Caco-2 (cell line): ENCODE results near the gene SYT6. TPM values are rescaled to one million over a fixed set of nuclear protein-coding genes. Genes with fewer than 3 reads are reported as not detected.

Experiments used
- BruUV-seq: library from RNA; stranded (reverse); fragments of 400-500 nt; replicated peaks from 2 replicates; lab custom pipeline; 2021; lab: Mats Ljungman, UMichigan
- CTCF ChIA-PET: fragments of 300-600 bp; sonication (Branson Sonifier 250); formaldehyde crosslinking; loops from one replicate; lab custom pipeline; 2022; ENCODE audit warnings: antibody characterized with exemption; lab: Charles Lee
- POLR2A ChIA-PET: fragments of 300-600 bp; sonication (Branson Sonifier 250); formaldehyde crosslinking; loops from one replicate; lab custom pipeline; 2022; ENCODE audit warnings: antibody characterized with exemption; lab: Charles Lee
- DNase-seq, 2 experiments: peaks; one replicate each; pipeline versions ENCODE4 v3.0.0 to v3.0.0-alpha.2; 2020 to 2022
- H3K27me3 ChIP-seq: replicated peaks from 2 replicates; pipeline ENCODE4 v1.6.0; 2011; ENCODE audit warnings: low read length; ENCODE audit not compliant: control insufficient read depth, insufficient read depth
- H3K36me3 ChIP-seq: 2 replicates; pipeline ENCODE4 v1.5.1; 2011; ENCODE audit warnings: low read length; ENCODE audit not compliant: control insufficient read depth, insufficient read depth
- H3K4me1 ChIP-seq: fragments of 250-450 bp; sonication (Bioruptor Pico); 2 replicates; pipeline ENCODE4 v1.5.1; 2020; ENCODE audit warnings: mild to moderate bottlenecking
- H3K4me3 ChIP-seq: 2 replicates; pipeline ENCODE4 v1.5.1; 2011; ENCODE audit warnings: low read depth, mild to moderate bottlenecking, control low read depth, low read length
- H3K9me3 ChIP-seq: fragments of 250-450 bp; sonication (Bioruptor Pico); 2 replicates; pipeline ENCODE4 v1.5.1; 2020; ENCODE audit warnings: mild to moderate bottlenecking, moderate library complexity
- H3K27ac Mint-ChIP-seq: one replicate; pipeline ENCODE4 v1.8.0; 2022; ENCODE audit warnings: mixed read lengths; ENCODE audit not compliant: unreplicated experiment
- H3K27me3 Mint-ChIP-seq: one replicate; pipeline ENCODE4 v1.8.0; 2022; ENCODE audit warnings: mixed read lengths; ENCODE audit not compliant: insufficient read depth, unreplicated experiment
- H3K36me3 Mint-ChIP-seq: one replicate; pipeline ENCODE4 v1.8.0; 2022; ENCODE audit warnings: mild to moderate bottlenecking, mixed read lengths; ENCODE audit not compliant: insufficient read depth, unreplicated experiment
- H3K4me1 Mint-ChIP-seq: one replicate; pipeline ENCODE4 v1.8.0; 2022; ENCODE audit warnings: low read depth, mixed read lengths; ENCODE audit not compliant: unreplicated experiment
- H3K4me3 Mint-ChIP-seq: one replicate; pipeline ENCODE4 v1.8.0; 2022; ENCODE audit warnings: mild to moderate bottlenecking, moderate library complexity, mixed read lengths; ENCODE audit not compliant: unreplicated experiment
- H3K9me3 Mint-ChIP-seq: one replicate; pipeline ENCODE4 v1.8.0; 2022; ENCODE audit warnings: mixed read lengths; ENCODE audit not compliant: unreplicated experiment
- CTCF ChIP-seq, 2 experiments: fragments of 200-600 bp in 1 of 2; IDR thresholded peaks; 1 replicate in 1 of 2; 2 replicates in 1 of 2; pipeline versions ENCODE4 v1.5.1 to v1.8.0; 2011 to 2022; ENCODE audit warnings: antibody characterized with exemption in 1 of 2, control low read depth in 1 of 2, inconsistent platforms in 1 of 2, low read depth in 1 of 2, low read length in 1 of 2, mild to moderate bottlenecking in 1 of 2, moderate library complexity in 1 of 2; ENCODE audit not compliant: insufficient read depth in 1 of 2, severe bottlenecking in 1 of 2, unreplicated experiment in 1 of 2
- intact Hi-C: fragments of 100-400 bp; cut with micrococcal nuclease; formaldehyde crosslinking; loops from one replicate; pipeline ENCODE4 v1.10.0; 2022; ENCODE audit not compliant: unreplicated experiment
- total RNA-seq: library from RNA; stranded (reverse); gene quantifications from 2 replicates; pipeline ENCODE4 v1.2.3, GENCODE V29; 2022

The SYT6 gene
- total RNA-seq, 1 experiment from 2014 or later, result 0.32 TPM

GRCh38 chr1:114199017-114199594, 45.4 kb upstream of the SYT6 start:
- no peak overlapping the region for H3K27ac Mint-ChIP-seq
- peaks cover 14% of the 10 kb centered on the region for H3K27me3 Mint-ChIP-seq
- TF ChIP-seq CTCF (IDR thresholded peaks at IDR 0.05; ENCODE audit: insufficient read depth in 1 of 2, low read depth in 1 of 2, low read length in 1 of 2, severe bottlenecking in 1 of 2, unreplicated experiment in 1 of 2), result no peak
- Histone ChIP-seq H3K9me3 (no peaks in the 10 kb centered on the region), H3K4me3 (no peak overlapping the region), H3K27me3 (no peaks in the 10 kb centered on the region), H3K4me1 (no peaks in the 10 kb centered on the region), H3K36me3 (no peaks in the 10 kb centered on the region)
- H3K36me3 Mint-ChIP-seq, result no peaks in the 10 kb centered on the region
- H3K9me3 Mint-ChIP-seq, result no peaks in the 10 kb centered on the region
- CTCF ChIA-PET, result no interaction called here
- no TSS peak for BruUV-seq
- H3K4me3 Mint-ChIP-seq, result no peak overlapping the region
- no peaks in the 10 kb centered on the region for H3K4me1 Mint-ChIP-seq
- intact Hi-C loops, result no loop called here
- DNase-seq, result no peak
- POLR2A ChIA-PET, result no interaction called here

- DNase-seq, result no peak
- ChIA-PET POLR2A (no interaction called here), CTCF (interaction anchor here (0.6 kb wide), 1 partner anchor 1155 kb away, joined by 3 read pairs; no protein-coding TSS in a partner anchor)
- no peaks in the 10 kb centered on the region for H3K9me3 Mint-ChIP-seq
- intact Hi-C loops, result no loop called here
- H3K4me1 Mint-ChIP-seq, result no peaks in the 10 kb centered on the region
- H3K4me3 ChIP-seq, result no peak overlapping the region
- no peaks in the 10 kb centered on the region for H3K36me3 ChIP-seq
- H3K9me3 ChIP-seq, result no peaks in the 10 kb centered on the region
- BruUV-seq, result no TSS peak
- TF ChIP-seq CTCF (IDR thresholded peaks at IDR 0.05; ENCODE audit: insufficient read depth in 1 of 2, low read depth in 1 of 2, low read length in 1 of 2, severe bottlenecking in 1 of 2, unreplicated experiment in 1 of 2), result no peak
- no peaks in the 10 kb centered on the region for H3K27me3 ChIP-seq
- no peaks in the 10 kb centered on the region for H3K4me1 ChIP-seq
- no peak overlapping the region for H3K4me3 Mint-ChIP-seq
- peaks cover 17% of the 10 kb centered on the region for H3K27me3 Mint-ChIP-seq
- H3K27ac Mint-ChIP-seq, result no peak overlapping the region
- no peaks in the 10 kb centered on the region for H3K36me3 Mint-ChIP-seq
Measured at GRCh38 chr1:114196992-114197907, 43.6 kb upstream of the SYT6 start.

- H3K4me1 Mint-ChIP-seq, result no peaks in the 10 kb centered on the region
- H3K4me3 Mint-ChIP-seq, result no peak overlapping the region
- DNase-seq, result no peak
- ChIA-PET CTCF (no interaction called here), POLR2A (no interaction called here)
- H3K36me3 ChIP-seq, result no peaks in the 10 kb centered on the region
- no peaks in the 10 kb centered on the region for H3K36me3 Mint-ChIP-seq
- no peaks in the 10 kb centered on the region for H3K9me3 Mint-ChIP-seq
- H3K9me3 ChIP-seq, result no peaks in the 10 kb centered on the region
- H3K27ac Mint-ChIP-seq, result no peak overlapping the region
- TF ChIP-seq CTCF (IDR thresholded peaks at IDR 0.05; ENCODE audit: insufficient read depth in 1 of 2, low read depth in 1 of 2, low read length in 1 of 2, severe bottlenecking in 1 of 2, unreplicated experiment in 1 of 2), result no peak
- intact Hi-C loops, result no loop called here
- no peaks in the 10 kb centered on the region for H3K27me3 ChIP-seq
- H3K4me1 ChIP-seq, result no peaks in the 10 kb centered on the region
- H3K4me3 ChIP-seq, result no peak overlapping the region
- H3K27me3 Mint-ChIP-seq, result peaks cover 17% of the 10 kb centered on the region
- no TSS peak for BruUV-seq
Measured at GRCh38 chr1:114195819-114196218, 42.1 kb upstream of the SYT6 start.
